HG02642 (cell line): ENCODE measurements around the gene FBXO8.
"Not testable (repeated sequence)": the region's sequence is repeated elsewhere in the genome, so short reads cannot be mapped to it uniquely, and the experiment has no call there.

ENCODE experiments used
- ATAC-seq: cut with Tn5 transposase; IDR thresholded peaks from one replicate; pipeline ENCODE4 v1.9.1; 2021; ENCODE audit warnings: mild to moderate bottlenecking; ENCODE audit not compliant: unreplicated experiment, poor library complexity

Gene FBXO8

GRCh38 chr4:174283507-174284471 lies at the start of gene FBXO8, which contains the start of gene CEP44:
FBXO8 (minus strand) TSS chr4:174283667; CDS start chr4:174263092, 20,575 bp downstream.
CEP44 (plus strand) TSS chr4:174283911; CDS start chr4:174299122, 15,211 bp downstream.
- ATAC-seq = peak; percentile 70

- ATAC-seq = no peak
Measured at GRCh38 chr4:174332741-174333493, 49.5 kb upstream of the FBXO8 start.

- ATAC-seq = no peak
Measured at GRCh38 chr4:174324725-174325124, 41.3 kb upstream of the FBXO8 start.

- ATAC-seq = no peak
Measured at GRCh38 chr4:174324236-174324635, 40.8 kb upstream of the FBXO8 start.

GRCh38 chr4:174320494-174321199 lies 37.2 kb upstream of the FBXO8 start:
- no peak for ATAC-seq

GRCh38 chr4:174318829-174319764 lies 35.6 kb upstream of the FBXO8 start:
- no peak for ATAC-seq

GRCh38 chr4:174317531-174317930 lies 34.1 kb upstream of the FBXO8 start:
- no peak for ATAC-seq

GRCh38 chr4:174316954-174317353 lies 33.5 kb upstream of the FBXO8 start:
- ATAC-seq = no peak

- no peak for ATAC-seq
Measured at GRCh38 chr4:174316546-174316945, 33.1 kb upstream of the FBXO8 start.

- ATAC-seq = no peak
Measured at GRCh38 chr4:174314770-174315169, 31.3 kb upstream of the FBXO8 start.

GRCh38 chr4:174314274-174314673 lies 30.8 kb upstream of the FBXO8 start:
- ATAC-seq = no peak

- ATAC-seq = no peak
Measured at GRCh38 chr4:174312993-174313392, 29.5 kb upstream of the FBXO8 start.

GRCh38 chr4:174307694-174308093 lies 24.2 kb upstream of the FBXO8 start:
- no peak for ATAC-seq

GRCh38 chr4:174305961-174306360 lies 22.5 kb upstream of the FBXO8 start:
- no peak for ATAC-seq

GRCh38 chr4:174304664-174305063 lies 21.2 kb upstream of the FBXO8 start:
- ATAC-seq = no peak

- no peak for ATAC-seq
Measured at GRCh38 chr4:174303687-174304086, 20.2 kb upstream of the FBXO8 start.

GRCh38 chr4:174295142-174295541 lies 11.7 kb upstream of the FBXO8 start:
- ATAC-seq = not testable (repeated sequence)

- ATAC-seq = not testable (repeated sequence)
Measured at GRCh38 chr4:174294641-174295040, 11.2 kb upstream of the FBXO8 start.

GRCh38 chr4:174292473-174292872 lies 9.0 kb upstream of the FBXO8 start:
- ATAC-seq = no peak
